ENCODE data around the gene IPCEF1.
"Not testable (repeated sequence)": the region's sequence is repeated elsewhere in the genome, so short reads cannot be mapped to it uniquely, and the experiment has no call there.

Gene IPCEF1

GRCh38 chr6:154370545-154370944, 13.9 kb upstream of the IPCEF1 start:
- no peak for FAIRE-seq

- FAIRE-seq: no peak
These were observed 11.5 kb upstream of the IPCEF1 start for GRCh38 chr6:154367839-154368695.

DNA sequence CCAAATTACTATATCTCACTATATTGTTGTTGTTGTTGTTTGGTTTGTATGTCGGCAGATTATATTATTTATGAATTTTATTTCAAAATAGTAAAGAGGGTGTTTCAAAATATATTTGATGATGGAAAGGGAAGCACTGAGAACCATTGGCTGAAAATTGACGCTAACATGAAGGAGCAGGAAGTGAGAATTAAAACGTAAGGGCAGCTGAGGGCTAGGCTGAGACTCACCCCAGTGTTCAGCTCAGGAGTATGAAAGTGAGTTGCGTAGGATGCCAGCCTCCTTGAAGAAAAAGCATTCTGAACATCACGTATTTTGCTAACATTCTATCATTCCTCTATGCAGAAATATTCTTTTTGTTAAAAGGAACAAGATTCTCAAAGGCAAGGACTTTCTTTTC, 10.7 kb upstream of the IPCEF1 start:
- no peak for FAIRE-seq

GRCh38 chr6:154363821-154364220, 7.2 kb upstream of the IPCEF1 start:
- FAIRE-seq: no peak

GRCh38 chr6:154361476-154361875, 4.9 kb upstream of the IPCEF1 start:
- no peak for FAIRE-seq

DNA sequence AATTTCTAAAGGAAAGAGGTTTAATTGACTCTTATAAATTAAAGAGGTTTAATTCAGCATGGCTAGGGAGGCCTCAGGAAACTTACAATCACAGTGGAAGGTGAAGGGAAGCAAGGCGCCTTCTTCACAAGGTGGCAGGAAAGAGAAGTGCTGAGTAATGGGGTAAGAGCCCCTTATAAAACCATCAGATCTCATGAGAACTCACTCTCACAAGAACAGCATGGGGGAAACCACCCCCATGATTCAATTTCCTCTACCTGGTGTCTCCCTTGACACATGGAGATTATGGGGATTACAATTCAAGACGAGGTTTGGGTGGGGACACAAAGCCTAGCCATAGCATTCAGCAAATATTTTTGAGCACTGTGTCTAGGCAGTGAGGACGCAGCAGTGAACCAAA, 3.9 kb upstream of the IPCEF1 start:
- no peak for FAIRE-seq

DNA sequence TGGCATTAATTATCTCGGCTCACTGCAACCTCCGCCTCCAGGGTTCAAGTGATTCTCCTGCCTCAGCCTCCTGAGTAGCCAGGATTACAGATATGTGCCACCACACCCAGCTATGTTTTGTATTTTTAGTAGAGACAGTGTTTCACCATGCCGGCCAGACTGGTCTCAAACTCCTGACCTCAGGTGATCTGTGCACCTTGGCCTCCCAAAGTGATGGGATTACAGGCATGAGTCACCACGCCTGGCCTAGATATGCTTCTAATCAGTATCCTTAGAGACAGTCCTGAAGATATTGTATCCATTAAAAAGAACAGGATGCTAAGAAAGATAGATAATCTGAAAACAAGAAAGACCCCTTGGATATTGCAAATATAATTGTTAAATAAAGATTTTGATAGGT, 3.1 kb upstream of the IPCEF1 start:
- no peak for FAIRE-seq

DNA sequence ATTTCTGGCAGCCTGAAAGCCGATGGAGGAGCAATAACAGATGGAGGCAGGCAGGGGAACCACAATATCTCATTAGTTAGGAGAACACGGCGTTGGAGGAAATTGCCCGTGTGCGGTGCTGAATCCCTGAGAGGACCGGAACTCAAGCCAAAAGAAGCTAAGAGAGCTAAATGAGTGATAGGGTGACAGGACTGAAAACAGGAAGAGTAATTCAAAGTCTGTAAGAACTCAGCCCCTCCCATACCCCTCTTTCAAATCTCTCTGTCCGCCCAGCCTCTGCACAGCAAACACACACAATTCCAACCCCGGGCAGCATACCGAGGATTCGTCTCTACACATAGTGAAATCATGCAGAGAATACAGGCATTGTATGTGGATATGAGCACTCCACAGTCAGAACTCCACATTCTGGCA, 2.6 kb upstream of the IPCEF1 start:
- no peak for FAIRE-seq

DNA sequence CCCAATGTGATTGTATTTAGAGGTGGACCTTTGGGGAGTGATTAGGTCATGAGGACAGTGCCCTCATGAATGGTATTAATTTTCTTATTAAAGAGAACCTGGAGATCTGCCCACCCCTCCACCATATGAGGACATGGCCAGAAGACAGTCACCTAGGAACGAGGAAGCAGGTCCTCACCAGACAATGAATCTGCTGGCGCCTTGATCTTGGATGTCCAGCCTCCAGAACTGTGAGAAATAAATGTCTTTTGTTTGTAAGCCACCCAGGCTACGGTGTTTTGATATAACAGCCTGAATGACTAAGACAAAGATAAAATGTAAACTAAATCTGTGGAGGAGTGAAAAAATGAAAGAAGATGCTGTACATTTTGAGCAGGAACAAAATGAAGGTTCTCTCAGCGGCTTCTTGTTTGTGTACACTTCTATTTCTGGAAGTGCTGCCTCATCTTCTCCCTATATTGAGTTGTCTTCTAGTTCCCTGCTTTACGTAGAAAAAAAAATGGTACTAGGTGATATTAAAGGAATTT, 1.5 kb upstream of the IPCEF1 start:
- FAIRE-seq: no peak

DNA sequence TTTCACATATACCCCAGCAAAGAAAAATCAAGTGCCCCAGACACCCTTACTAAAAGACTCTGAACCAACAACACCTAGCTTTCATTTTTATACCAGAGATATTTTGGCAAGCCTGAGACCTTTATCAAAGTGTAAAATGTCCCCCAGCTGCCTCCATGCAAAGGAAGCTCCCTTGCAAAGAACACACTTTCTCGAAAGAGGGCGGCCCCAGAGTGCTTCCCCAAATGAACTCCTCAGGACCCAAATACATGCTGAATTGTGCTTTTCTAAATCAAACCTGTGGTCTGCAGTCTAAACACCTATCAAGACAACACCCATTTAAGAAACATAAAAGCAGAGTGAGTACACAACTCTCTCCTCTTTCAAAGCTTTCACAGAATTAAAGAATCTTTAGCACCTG, 490 bp downstream of the IPCEF1 start:
- no peak for FAIRE-seq

DNA sequence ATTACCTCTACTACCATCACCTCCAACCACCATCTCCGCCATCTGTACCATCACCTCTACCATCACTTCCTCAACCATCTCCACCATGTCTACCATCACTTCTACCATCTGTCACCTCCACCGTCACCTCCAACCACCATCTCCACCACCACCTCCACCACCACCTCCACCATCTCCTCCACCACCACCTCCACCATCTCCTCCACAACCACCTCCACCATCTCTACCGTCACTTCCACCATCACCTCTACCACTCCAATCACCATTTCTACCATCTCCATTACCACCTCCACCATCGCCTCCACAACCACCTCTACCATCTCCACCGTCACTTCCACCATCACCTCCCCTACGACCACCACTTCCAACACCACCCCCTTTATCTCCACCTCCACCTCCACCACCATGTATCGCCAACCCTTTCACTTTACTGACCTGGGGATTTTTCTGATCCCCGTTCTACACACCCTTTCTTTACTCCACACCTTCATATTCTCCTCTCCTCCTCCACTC, 2.3 kb downstream of the IPCEF1 start:
- no peak for FAIRE-seq

- FAIRE-seq: no peak
These were observed 3.0 kb downstream of the IPCEF1 start for GRCh38 chr6:154353626-154354025.

DNA sequence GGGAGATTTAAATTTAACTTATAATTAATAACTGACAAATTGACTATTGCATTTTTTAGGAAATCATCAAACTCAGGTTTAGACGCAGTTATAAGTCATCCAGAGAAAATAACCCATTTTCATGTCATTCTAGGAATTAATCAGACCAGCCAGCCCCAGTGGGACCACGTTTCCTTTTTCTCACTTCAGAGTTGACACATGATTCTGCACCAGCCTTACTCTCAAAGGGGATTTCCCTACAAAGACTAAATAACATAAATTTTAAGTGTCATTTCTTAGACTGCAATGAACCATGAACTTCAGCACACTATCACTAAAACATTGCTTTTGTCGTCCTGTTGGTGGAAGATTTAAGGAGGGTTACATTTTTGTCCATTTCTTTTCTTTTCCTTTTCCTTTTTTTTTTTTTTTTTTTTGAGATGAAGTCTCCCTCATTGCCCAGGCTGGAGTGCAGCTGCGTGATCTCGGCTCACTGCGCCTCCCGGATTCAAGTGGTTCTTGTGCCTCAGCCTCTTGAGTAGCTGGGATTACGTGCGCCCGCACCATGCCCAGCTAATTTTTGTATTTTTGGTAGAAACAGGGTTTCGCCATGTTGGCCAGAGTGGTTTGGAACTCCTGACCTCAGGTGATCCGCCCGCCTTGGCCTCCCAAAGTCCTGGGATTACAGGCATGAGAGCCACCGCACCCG, 3.6 kb downstream of the IPCEF1 start:
- no peak for FAIRE-seq

DNA sequence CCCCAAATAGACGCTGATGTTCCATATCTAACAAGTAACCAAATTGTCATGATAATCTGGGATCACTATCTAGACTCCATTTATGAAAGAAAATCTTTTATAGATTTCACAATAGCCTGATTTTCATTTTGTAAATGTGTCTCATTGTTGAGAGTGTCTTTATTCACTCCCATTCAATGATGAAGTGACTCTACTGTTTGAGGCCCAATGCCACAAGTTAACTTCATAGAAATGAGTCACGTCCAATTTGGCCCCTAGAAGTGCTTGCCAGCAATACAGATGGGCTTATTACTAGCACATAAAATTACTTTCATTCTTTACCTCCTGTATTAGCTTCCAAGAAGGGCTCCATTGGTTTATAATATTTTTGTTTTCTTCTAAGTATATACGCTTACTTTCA, 6.3 kb downstream of the IPCEF1 start:
- FAIRE-seq: no peak

DNA sequence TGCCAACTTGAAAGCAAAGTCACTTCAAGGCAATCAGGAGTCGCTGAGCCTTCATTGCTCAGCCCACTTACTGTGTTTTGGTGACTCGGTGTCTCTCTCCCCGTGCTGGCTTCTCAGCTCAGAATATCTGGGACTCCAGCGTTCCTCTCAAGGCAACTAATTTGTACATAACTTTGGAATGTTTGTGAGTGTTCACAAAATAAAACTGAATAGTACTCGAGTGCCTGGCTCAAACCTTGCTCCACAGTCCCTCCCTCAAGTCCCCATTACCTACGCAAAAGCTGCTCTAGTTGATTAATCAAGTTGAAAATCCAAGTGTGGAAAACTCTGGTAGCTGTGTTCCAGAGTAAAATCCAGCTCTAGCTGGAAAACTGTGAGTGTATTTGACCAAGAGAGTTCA, 8.6 kb downstream of the IPCEF1 start:
- no peak for FAIRE-seq

GRCh38 chr6:154345811-154346210, 10.8 kb downstream of the IPCEF1 start:
- FAIRE-seq: no peak

DNA sequence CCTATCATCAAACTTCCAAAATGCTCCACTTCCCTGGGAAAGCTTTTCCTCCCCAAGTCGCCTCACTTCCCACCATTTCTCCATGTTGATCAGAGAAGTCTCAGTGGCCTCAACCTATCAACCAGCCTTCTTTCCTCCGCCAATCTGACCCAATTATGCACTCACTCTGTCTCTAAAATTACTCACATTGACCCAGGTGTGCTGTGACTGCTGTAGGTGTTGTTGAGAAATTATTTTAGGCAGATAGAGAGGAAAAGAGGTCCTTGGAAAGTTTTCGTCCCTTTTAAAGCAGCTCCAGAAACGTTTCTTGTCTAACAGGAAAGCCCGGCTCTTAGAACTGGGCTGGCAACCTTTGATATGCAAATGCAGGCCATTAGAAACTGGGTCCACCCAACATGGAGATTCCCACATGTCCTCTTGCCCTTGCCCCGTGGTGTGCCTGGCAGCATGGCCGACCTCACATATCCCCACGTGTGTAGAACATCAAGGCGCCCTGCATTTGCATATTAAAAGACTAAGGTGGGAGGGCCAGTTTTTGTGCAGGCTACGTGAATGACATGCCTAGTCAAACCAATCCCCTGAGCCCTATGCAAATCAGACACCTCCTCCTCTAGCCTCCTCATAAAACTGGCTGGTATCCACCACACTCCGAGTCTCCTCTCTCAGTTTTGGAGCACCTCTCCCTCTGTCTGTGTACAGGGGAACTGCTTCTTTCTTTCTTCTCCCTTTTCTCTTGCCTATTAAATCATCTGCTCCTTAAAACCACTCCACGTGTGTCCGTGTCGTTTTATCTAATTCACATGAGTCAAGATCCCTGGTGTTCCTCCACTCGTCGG, 12.9 kb downstream of the IPCEF1 start:
- no peak for FAIRE-seq

- FAIRE-seq: no peak
These were observed 14.7 kb downstream of the IPCEF1 start for GRCh38 chr6:154341871-154342270.

- no peak for FAIRE-seq
These were observed 15.3 kb downstream of the IPCEF1 start for GRCh38 chr6:154341336-154341735.

DNA sequence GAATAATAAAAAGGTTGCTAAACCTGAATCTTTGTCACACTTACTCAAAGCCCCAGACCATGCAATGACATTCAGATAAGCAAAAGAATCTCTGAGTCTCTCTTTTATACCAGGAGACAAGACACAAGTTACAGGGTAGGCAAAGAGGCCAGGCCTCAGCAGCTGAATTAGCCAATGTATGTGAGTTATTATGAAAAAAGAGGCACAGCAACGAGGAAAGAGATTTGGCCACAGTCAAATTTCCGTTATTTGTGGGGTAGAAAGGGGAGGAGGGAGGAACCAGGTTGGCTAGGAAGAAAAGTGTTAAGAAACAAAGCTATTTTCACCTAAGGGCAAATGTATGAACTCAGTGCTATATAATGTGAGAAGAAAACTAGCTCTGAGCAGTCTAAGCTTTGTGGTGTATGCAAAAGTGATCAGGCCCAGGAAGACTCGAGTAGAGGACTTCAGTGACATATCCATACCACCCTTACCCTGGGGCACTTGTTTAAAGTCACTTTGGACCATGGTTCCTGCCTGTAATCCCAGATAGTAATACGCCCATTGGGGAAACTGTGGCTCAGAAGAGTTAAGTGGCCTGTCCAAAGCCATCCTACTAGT, 19.1 kb downstream of the IPCEF1 start:
- FAIRE-seq: no peak

- FAIRE-seq: not testable (repeated sequence)
These were observed 22.5 kb downstream of the IPCEF1 start for GRCh38 chr6:154334147-154334546.

GRCh38 chr6:154331750-154332149, 24.9 kb downstream of the IPCEF1 start:
- FAIRE-seq: no peak

Data from TTC549 (cell line).